Stimulated activated effector memory CD8-positive, alpha-beta T cell treated with anti-CD3 and anti-CD28 coated beads, Interleukin-12 subunit alpha, Interleukin-12 subunit beta, amount 100 ng/mL, for 72 hours (primary cell): Measurements from ENCODE around the gene FAP.

Experiments
- ATAC-seq: fragments of 150-1000 bp; cut with Tn5 transposase; 2 replicates; pipeline ENCODE4 v1.10.0; 2021
- DNase-seq, 2 donors: peaks; one replicate each; pipeline ENCODE4 v3.0.0; 2021 to 2022; ENCODE audit warnings: low spot score in 2 of 2
- H3K27ac Mint-ChIP-seq: one replicate; pipeline ENCODE4 v1.8.0; 2022; ENCODE audit warnings: mild to moderate bottlenecking, mixed read lengths
- H3K36me3 Mint-ChIP-seq: one replicate; pipeline ENCODE4 v1.8.0; 2022; ENCODE audit warnings: mild to moderate bottlenecking, mixed read lengths
- H3K4me1 Mint-ChIP-seq: one replicate; pipeline ENCODE4 v1.8.0; 2022; ENCODE audit warnings: mixed read lengths
- H3K4me3 Mint-ChIP-seq: one replicate; pipeline ENCODE4 v1.8.0; 2022; ENCODE audit warnings: mild to moderate bottlenecking, mixed read lengths
- H3K9me3 Mint-ChIP-seq: one replicate; pipeline ENCODE4 v1.8.0; 2022; ENCODE audit warnings: mixed read lengths

Gene FAP

GRCh38 chr2:162138310-162138709 lies 104.9 kb downstream of the FAP start:
- DNase-seq (no peak), ATAC-seq (no peak)
- no peaks in the 10 kb centered on the region for H3K9me3 Mint-ChIP-seq
- no peak overlapping the region for H3K4me3 Mint-ChIP-seq
- no peaks in the 10 kb centered on the region for H3K36me3 Mint-ChIP-seq
- H3K4me1 Mint-ChIP-seq: no peaks in the 10 kb centered on the region
- H3K27ac Mint-ChIP-seq: no peak overlapping the region

- no peaks in the 10 kb centered on the region for H3K9me3 Mint-ChIP-seq
- DNase-seq (no peak), ATAC-seq (no peak)
- H3K36me3 Mint-ChIP-seq: no peaks in the 10 kb centered on the region
- no peak overlapping the region for H3K27ac Mint-ChIP-seq
- H3K4me1 Mint-ChIP-seq: peaks cover 10% of the 10 kb centered on the region
- no peak overlapping the region for H3K4me3 Mint-ChIP-seq
These were observed 115.8 kb downstream of the FAP start for GRCh38 chr2:162127422-162127821.

GRCh38 chr2:162126527-162126926 lies 116.7 kb downstream of the FAP start:
- ATAC-seq: no peak
- peaks cover 10% of the 10 kb centered on the region for H3K4me1 Mint-ChIP-seq
- H3K4me3 Mint-ChIP-seq: no peak overlapping the region
- no peaks in the 10 kb centered on the region for H3K9me3 Mint-ChIP-seq
- H3K36me3 Mint-ChIP-seq: no peaks in the 10 kb centered on the region
- peak overlapping the region; percentile 41 for H3K27ac Mint-ChIP-seq
- DNase-seq: no peak

- no peak for DNase-seq
- peak overlapping the region; percentile 41 for H3K27ac Mint-ChIP-seq
- no peaks in the 10 kb centered on the region for H3K36me3 Mint-ChIP-seq
- H3K4me3 Mint-ChIP-seq: no peak overlapping the region
- peaks cover 10% of the 10 kb centered on the region for H3K4me1 Mint-ChIP-seq
- H3K9me3 Mint-ChIP-seq: no peaks in the 10 kb centered on the region
- ATAC-seq: no peak
These were observed 117.1 kb downstream of the FAP start for GRCh38 chr2:162126111-162126519.

GRCh38 chr2:162125138-162125537 lies 118.1 kb downstream of the FAP start:
- DNase-seq: no peak
- peaks cover 10% of the 10 kb centered on the region for H3K4me1 Mint-ChIP-seq
- H3K36me3 Mint-ChIP-seq: no peaks in the 10 kb centered on the region
- H3K27ac Mint-ChIP-seq: no peak overlapping the region
- ATAC-seq: no peak
- H3K4me3 Mint-ChIP-seq: no peak overlapping the region
- no peaks in the 10 kb centered on the region for H3K9me3 Mint-ChIP-seq

GRCh38 chr2:162123806-162124758 lies 119.2 kb downstream of the FAP start:
- Mint-ChIP-seq H3K4me3 (no peak overlapping the region), H3K9me3 (no peaks in the 10 kb centered on the region), H3K27ac (no peak overlapping the region), H3K4me1 (peaks cover 10% of the 10 kb centered on the region), H3K36me3 (no peaks in the 10 kb centered on the region)
- no peak for DNase-seq
- ATAC-seq: peak; percentile 48
